Fibroblast of lung (primary cell): Measurements from ENCODE around the gene DRD1.

Source experiments
- CTCF ChIP-seq, 2 donors: IDR thresholded peaks in 1 of 2; conservative IDR thresholded peaks in 1 of 2; 1 replicate in 1 of 2; 2 replicates in 1 of 2; pipeline ENCODE4 v1.5.1; 2011 to 2012; ENCODE audit warnings: low read length in 2 of 2, control low read depth in 1 of 2, inconsistent platforms in 1 of 2, low read depth in 1 of 2, mild to moderate bottlenecking in 1 of 2
- EZH2 ChIP-seq: IDR thresholded peaks from 2 replicates; pipeline ENCODE4 v1.5.1; 2012; ENCODE audit warnings: low read length, control low read depth, mild to moderate bottlenecking; ENCODE audit errors: missing control alignments

GRCh38 chr5:175475248-175475647 lies 31.3 kb upstream of the DRD1 start:
- TF ChIP-seq CTCF (conservative IDR thresholded peaks at IDR 0.05 in 1 of 2, IDR thresholded peaks at IDR 0.05 in 1 of 2; ENCODE audit: low read depth in 1 of 2, low read length in 2 of 2) (no peak), EZH2 (no peak)
